GM19452 (cell line): ENCODE measurements around the gene MATN1.

Source experiments
- ATAC-seq: cut with Tn5 transposase; IDR thresholded peaks from one replicate; pipeline ENCODE4 v1.9.1; 2021; ENCODE audit not compliant: unreplicated experiment

MATN1 gene

DNA sequence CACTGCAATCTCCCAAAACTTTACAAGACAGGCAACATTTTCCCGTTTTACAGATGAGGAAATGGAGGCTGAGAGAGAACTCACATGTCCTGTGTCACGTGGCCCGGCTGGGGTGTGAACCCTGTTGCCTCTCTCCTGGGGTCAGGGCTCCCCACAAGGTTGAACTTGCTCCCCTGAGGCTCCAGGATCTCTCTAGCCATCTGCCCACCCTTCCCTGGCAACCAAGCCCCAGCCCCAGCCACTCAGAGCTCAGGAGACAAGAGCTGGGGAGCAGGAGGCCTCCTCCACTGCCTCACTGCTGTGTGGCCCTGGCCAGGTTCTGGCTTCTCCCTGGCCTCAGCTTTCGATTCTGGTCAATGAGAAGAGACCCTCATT, 22.4 kb upstream of the MATN1 start:
- ATAC-seq: no peak

DNA sequence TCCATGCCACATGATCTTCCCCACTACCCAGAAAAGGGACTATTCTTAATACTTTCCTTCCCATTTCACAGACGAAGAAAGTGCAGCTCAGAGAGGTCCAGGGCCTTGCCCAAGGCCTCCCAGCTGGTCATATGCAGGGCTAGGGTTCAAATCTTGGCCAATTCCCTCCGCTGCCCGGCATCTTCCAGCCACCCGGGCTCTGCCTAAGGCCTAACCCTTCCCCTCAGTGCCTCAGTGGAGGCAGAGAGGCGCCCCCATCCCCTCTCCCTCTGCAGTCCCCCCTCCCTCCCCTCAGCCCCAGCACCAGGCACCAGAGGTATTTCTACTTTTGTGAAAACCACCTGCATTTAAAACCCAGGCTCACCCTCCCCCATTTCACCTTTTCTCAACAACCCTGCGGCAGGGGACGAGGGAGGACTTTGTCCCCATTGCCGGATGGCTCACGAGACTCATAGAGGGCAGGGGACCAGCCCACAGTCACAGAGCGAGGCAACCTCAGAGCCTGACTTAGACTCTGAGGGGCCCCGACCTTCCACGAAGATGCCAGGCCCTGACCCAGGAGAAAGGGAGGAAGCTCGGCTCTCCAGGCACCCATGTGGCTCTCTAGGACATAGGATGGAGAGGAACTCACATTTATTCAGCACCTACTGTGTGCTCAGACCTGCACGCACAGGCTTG, 21.9 kb upstream of the MATN1 start:
- no peak for ATAC-seq

- ATAC-seq: no peak
Observed at GRCh38 chr1:30744060-30744756, 20.8 kb upstream of the MATN1 start.

GRCh38 chr1:30743584-30744059, 20.2 kb upstream of the MATN1 start:
- no peak for ATAC-seq

DNA sequence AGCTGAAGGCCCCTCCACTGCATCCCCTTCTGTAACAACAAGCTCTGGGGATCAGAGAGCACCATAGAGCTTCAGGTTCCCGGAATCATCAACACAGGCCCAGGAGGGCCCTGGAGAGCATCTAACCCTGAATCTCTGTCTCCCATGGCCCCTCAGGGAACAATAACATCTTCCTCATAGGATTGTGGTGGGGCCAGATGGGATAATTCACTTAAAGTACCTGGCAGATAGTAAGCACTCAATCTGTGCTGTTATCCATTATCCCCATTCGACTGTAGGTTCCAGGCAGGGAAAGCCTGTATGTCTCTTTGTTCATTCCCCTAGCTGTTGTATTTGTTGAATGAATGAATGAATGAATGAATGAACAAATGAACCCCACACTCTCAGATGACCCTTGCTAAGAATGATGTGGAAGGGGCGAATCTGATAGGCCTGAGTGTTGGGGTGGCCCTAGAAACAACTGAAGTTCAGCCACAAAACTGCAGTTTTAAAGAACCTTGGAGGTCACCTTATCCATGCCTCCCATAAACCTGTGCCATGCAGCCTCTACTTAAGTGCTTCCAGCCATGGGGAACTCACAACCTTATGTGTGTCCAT, 19.7 kb upstream of the MATN1 start:
- ATAC-seq: no peak

- ATAC-seq: no peak
Observed at GRCh38 chr1:30742300-30742962, 19.0 kb upstream of the MATN1 start.

GRCh38 chr1:30741239-30741894, 18.0 kb upstream of the MATN1 start:
- no peak for ATAC-seq

DNA sequence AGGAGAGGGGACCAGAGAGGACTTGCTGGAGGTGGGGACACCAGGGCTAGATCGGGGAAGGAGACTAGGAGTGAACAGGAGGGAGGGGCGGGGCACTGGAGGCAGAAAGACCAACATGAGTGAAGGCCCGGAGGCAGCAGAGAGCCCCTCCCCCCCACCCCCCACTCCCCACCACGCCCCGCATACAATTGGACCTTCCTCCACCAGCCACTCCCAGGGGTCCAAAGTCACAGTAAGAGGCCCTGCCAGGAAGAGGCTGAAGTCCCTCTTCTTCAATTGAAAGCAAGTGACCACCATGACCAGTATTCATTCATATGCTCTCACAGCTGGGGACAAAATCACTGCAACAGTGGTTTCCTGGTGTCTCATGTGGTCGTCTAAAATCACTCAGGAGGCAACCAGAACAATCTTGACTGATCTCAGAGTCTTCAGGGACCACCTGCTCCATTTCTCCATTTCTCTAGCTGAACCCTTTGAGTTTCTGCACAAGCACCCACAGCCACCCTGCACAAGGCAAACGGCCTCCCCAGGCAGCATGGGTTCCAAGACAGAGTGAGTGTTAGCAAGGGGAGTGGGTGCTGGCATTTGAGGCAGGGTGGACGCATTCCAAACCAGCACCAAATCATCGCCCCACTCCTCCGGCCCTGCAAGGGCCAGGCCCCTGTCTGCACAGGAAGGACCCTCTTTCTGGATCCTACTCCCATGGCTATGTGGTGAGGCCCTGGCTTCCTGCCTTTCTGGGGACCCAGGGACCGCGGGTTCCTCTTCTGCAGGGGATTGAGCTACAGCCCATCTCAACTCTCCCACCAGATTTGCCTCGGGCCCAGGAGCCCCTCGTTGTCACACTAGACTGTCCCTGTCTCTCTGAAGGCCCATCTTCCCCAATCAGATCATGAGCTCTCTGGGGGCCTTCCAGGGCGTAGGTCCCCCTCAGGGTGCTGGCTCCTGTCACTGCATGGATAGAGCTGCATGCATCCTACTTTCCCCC, 17.2 kb upstream of the MATN1 start:
- ATAC-seq: no peak

DNA sequence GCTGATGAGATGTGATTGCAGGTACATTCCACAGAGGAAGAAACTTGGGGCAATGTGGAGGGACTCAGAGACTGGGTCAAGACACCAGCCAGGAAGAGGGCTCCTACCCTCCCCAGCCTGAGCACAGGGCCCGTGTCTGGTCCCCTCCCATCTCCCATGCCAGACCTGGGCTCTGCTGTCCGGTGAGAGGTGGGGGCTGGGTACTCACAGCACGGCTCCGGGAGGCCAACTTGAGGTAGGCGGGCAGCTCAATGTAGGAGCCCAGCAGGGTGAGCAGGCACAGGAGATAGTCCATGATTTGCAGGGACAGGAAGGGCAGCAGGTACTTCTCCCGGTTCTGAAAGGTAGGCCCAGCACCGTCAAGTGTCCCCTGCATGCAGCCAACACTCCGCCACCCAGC, 16.2 kb upstream of the MATN1 start:
- no peak for ATAC-seq

- ATAC-seq: no peak
Observed at GRCh38 chr1:30738715-30739559, 15.6 kb upstream of the MATN1 start.

GRCh38 chr1:30738040-30738714, 14.8 kb upstream of the MATN1 start:
- no peak for ATAC-seq

GRCh38 chr1:30737357-30738039, 14.1 kb upstream of the MATN1 start:
- ATAC-seq: no peak

GRCh38 chr1:30735668-30736498, 12.5 kb upstream of the MATN1 start:
- ATAC-seq: no peak

DNA sequence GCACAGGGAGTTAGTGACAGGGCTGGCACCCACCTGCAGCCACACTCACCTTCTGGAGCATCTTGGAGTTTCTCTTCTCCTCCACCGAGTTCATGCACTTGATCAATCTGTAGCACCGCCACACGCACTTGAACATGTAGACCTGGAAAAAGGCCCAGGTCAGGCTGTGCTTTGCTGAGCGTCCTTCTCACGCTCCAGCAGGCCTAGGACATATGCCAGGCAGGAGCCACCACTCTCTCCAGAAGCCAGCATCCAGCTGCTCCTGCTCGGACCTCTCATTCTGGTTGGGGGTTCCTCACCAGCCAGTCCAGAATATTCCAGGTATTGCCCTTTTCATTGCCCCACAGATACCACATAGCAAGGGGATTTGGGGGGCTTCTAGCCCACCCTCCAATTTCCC, 11.7 kb upstream of the MATN1 start:
- no peak for ATAC-seq

GRCh38 chr1:30734580-30734979, 11.2 kb upstream of the MATN1 start:
- ATAC-seq: no peak

- no peak for ATAC-seq
Observed at GRCh38 chr1:30734106-30734505, 10.7 kb upstream of the MATN1 start.

DNA sequence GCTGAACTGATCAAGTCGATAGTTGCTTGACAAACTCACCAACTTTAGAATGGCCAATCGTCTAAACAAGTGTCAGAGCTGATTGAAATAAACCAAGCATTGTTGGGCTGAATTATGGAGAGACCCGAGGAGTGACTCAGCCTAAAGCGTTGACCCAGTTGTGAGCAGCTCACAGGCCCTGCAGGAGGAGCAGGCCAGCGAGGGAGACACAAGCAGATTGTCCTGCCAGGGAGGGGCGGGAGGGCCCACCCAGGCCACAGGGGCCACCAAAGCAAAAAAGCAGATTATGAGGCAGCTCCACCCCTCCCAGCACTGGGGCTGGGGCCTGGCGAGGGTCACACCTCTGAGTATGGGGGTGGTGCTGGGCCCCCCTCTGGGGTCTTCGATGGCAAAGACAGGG, 10.1 kb upstream of the MATN1 start:
- ATAC-seq: no peak
